ENCODE results near the gene PAGR1. TPM values are rescaled to one million over a fixed set of nuclear protein-coding genes. Genes with fewer than 3 reads are reported as not detected.

Gene PAGR1
- total and polyA plus RNA-seq, 2 of the 13 experiments (the other 11 are each of a cell fraction or from before 2014, with no cell fraction given), result 9.8 to 66.4 TPM

GRCh38 chr16:29862884-29863668 is 47.1 kb downstream of the PAGR1 start, which contains the start of gene CDIPT (continued):
- TF ChIP-seq ZBTB4 (CRISPR knock-in tag; IDR thresholded peaks at IDR 0.05; ENCODE audit: borderline replicate concordance), result no peak
- peak; percentile 85 for TF ChIP-seq ELF1 (CRISPR knock-in tag; IDR thresholded peaks at IDR 0.05)
- TF ChIP-seq KMT2B (CRISPR knock-in tag; IDR thresholded peaks at IDR 0.05), result peak; percentile 66; the same call in 1 of the 2 replicates
- TF ChIP-seq ZNF777 (CRISPR knock-in tag; IDR thresholded peaks at IDR 0.05), result peak; percentile 96
- TF ChIP-seq GTF2F1 (IDR thresholded peaks at IDR 0.05; ENCODE audit: low read length), result no peak
- TF ChIP-seq ZNF598 (CRISPR knock-in tag; IDR thresholded peaks at IDR 0.05; ENCODE audit: borderline replicate concordance), result peak; percentile 52; the same call in 1 of the 2 replicates
- peak; percentile 91 for TF ChIP-seq KDM3A (CRISPR knock-in tag; IDR thresholded peaks at IDR 0.05; ENCODE audit: low read depth)
- peak; percentile 87 for TF ChIP-seq KDM1A (CRISPR knock-in tag; IDR thresholded peaks at IDR 0.05)
- 0 out of 2 replicates have a peak, but pooled peaks have one; percentile 65 for TF ChIP-seq ZNF563 (CRISPR knock-in tag; IDR thresholded peaks at IDR 0.05)
- no peak for TF ChIP-seq ZNF232 (CRISPR knock-in tag; IDR thresholded peaks at IDR 0.05; ENCODE audit: borderline replicate concordance)
- TF ChIP-seq ATAD3A (CRISPR knock-in tag; IDR thresholded peaks at IDR 0.05), result no peak; the same call in 1 of the 2 replicates
- TF ChIP-seq HCFC1 (IDR thresholded peaks at IDR 0.05; ENCODE audit: low read depth, low read length), result peak; percentile 73
- TF ChIP-seq PITX1 (CRISPR knock-in tag; IDR thresholded peaks at IDR 0.05), result peak; percentile 95
- peak; percentile 79 for TF ChIP-seq ZHX2 (IDR thresholded peaks at IDR 0.05; ENCODE audit: low read depth)
- TF ChIP-seq ZHX2 (CRISPR knock-in tag; IDR thresholded peaks at IDR 0.05; ENCODE audit: borderline replicate concordance), result no peak
- no peak for TF ChIP-seq E2F2 (CRISPR knock-in tag; IDR thresholded peaks at IDR 0.05; ENCODE audit: borderline replicate concordance)
- TF ChIP-seq ZNF691 (CRISPR knock-in tag; IDR thresholded peaks at IDR 0.05; ENCODE audit: borderline replicate concordance, low read depth), result no peak; the same call in 1 of the 2 replicates
- TF ChIP-seq ZNF501 (CRISPR knock-in tag; IDR thresholded peaks at IDR 0.05), result peak; percentile 93
- no peak for TF ChIP-seq KDM6A (CRISPR knock-in tag; IDR thresholded peaks at IDR 0.05; ENCODE audit: low read depth)

Measured in HepG2 (cell line).